HepG2 (cell line): ENCODE measurements around the gene NUB1.

Experiments used
- AKNA ChIP-seq: sonication (generic); formaldehyde crosslinking; IDR thresholded peaks from 2 replicates; pipeline ENCODE4 v1.4.0; 2020; ENCODE audit warnings: missing genetic modification reagents, borderline replicate concordance
- ATF2 ChIP-seq: sonication (generic); formaldehyde crosslinking; IDR thresholded peaks from 2 replicates; pipeline ENCODE4 v1.4.0; 2020; ENCODE audit warnings: missing genetic modification reagents
- CTCF ChIP-seq: sonication (generic); formaldehyde crosslinking; IDR thresholded peaks from 2 replicates; pipeline ENCODE4 v1.5.0; 2020; ENCODE audit warnings: mild to moderate bottlenecking, missing genetic modification reagents, moderate library complexity
- IKZF1 ChIP-seq: fragments of 450-650 bp; IDR thresholded peaks from 2 replicates; pipeline ENCODE4 v1.7.1; 2016
- MAFG ChIP-seq: sonication (generic); formaldehyde crosslinking; IDR thresholded peaks from 2 replicates; pipeline ENCODE4 v1.5.1; 2020; ENCODE audit warnings: mild to moderate bottlenecking, missing genetic modification reagents
- SIN3A ChIP-seq: IDR thresholded peaks from 2 replicates; pipeline ENCODE4 v1.6.1; 2011; ENCODE audit warnings: low read depth, mild to moderate bottlenecking, control low read depth, low read length, borderline replicate concordance

- TF ChIP-seq MAFG (CRISPR knock-in tag) = no peak
- no peak for TF ChIP-seq SIN3A
- no peak for TF ChIP-seq ATF2
- TF ChIP-seq CTCF (CRISPR knock-in tag) = no peak
- no peak for TF ChIP-seq IKZF1
- TF ChIP-seq AKNA (CRISPR knock-in tag) = no peak
Measured at GRCh38 chr7:151392426-151392825, 50.8 kb downstream of the NUB1 start.
